DMS79 (cell line): ENCODE results near the gene IKBKG.
"Not testable (repeated sequence)": the region's sequence is repeated elsewhere in the genome, so short reads cannot be mapped to it uniquely, and the experiment has no call there.

ENCODE experiments used
- DNase-seq: peaks from one replicate; lab custom pipeline; 2025; lab: John Stamatoyannopoulos, UW

The IKBKG gene

GRCh38 chrX:154526901-154527675 is 20.3 kb upstream of the IKBKG start:
- DNase-seq: peak; percentile 69

GRCh38 chrX:154529206-154529612 is 18.2 kb upstream of the IKBKG start:
- DNase-seq: no peak

- no peak for DNase-seq
Observed at GRCh38 chrX:154530286-154530685, 17.1 kb upstream of the IKBKG start.

GRCh38 chrX:154531626-154532025 is 15.8 kb upstream of the IKBKG start:
- no peak for DNase-seq

GRCh38 chrX:154532690-154533089 is 14.7 kb upstream of the IKBKG start:
- no peak for DNase-seq

GRCh38 chrX:154534526-154535322 is 12.7 kb upstream of the IKBKG start:
- peak; percentile 41 for DNase-seq

GRCh38 chrX:154535892-154536291 is 11.5 kb upstream of the IKBKG start:
- no peak for DNase-seq

- DNase-seq: no peak
Observed at GRCh38 chrX:154539077-154539476, 8.3 kb upstream of the IKBKG start.

- not testable (repeated sequence) for DNase-seq
Observed at GRCh38 chrX:154540365-154540764, 7.1 kb upstream of the IKBKG start.

- no peak for DNase-seq
Observed at GRCh38 chrX:154540897-154541535, 6.4 kb upstream of the IKBKG start.

- DNase-seq: no peak
Observed at GRCh38 chrX:154541589-154541895, 5.9 kb upstream of the IKBKG start.

GRCh38 chrX:154541896-154542722 is 5.3 kb upstream of the IKBKG start:
- no peak for DNase-seq

GRCh38 chrX:154542723-154543424 is 4.5 kb upstream of the IKBKG start:
- no peak for DNase-seq

- DNase-seq: no peak
Observed at GRCh38 chrX:154545673-154546274, 1.6 kb upstream of the IKBKG start.

- DNase-seq: no peak
Observed at GRCh38 chrX:154546354-154547244, 821 bp upstream of the IKBKG start, which contains the start of gene G6PD. G6PD (minus strand) TSS chrX:154546846; CDS start chrX:154546155, 691 bp downstream.

- DNase-seq: no peak
Observed at GRCh38 chrX:154548028-154548316, 552 bp downstream of the IKBKG start.

GRCh38 chrX:154549766-154550165 is 2.3 kb downstream of the IKBKG start:
- DNase-seq: no peak

- DNase-seq: not testable (repeated sequence)
Observed at GRCh38 chrX:154552112-154552806, 4.8 kb downstream of the IKBKG start.

- not testable (repeated sequence) for DNase-seq
Observed at GRCh38 chrX:154558060-154558690, 10.8 kb downstream of the IKBKG start.
